ENCODE measurements around the gene CHML. TPM values are rescaled to one million over a fixed set of nuclear protein-coding genes. Genes with fewer than 3 reads are reported as not detected.

The CHML gene
- total RNA-seq, 1 donor from 2014 or later, result 23.3 TPM

DNA sequence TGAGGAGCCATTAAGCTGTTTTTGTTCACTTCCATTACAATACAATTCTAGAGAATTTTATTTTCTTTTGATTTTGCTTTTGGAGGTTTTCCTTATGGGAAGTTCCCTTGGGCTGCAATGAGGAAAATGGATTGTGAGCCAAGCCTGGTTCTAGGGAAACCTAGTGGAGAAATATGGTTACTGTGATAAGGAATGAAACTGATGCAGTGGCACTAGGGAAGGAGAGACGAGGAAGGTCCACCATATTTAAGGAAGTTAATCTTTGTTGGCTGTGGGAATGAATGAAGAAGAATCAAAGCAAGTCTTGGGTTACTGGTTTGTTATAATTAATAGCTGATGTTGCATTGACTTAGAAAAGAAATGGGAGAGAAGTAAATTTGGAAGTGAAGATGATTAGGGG is 28.4 kb downstream of the CHML start:
- H3K9me3 Mint-ChIP-seq (ENCODE audit: unreplicated experiment), result no peaks in the 10 kb centered on the region
- H3K27ac Mint-ChIP-seq (ENCODE audit: unreplicated experiment), result no peak overlapping the region
- H3K36me3 Mint-ChIP-seq (ENCODE audit: unreplicated experiment), result no peaks in the 10 kb centered on the region
- H3K4me1 Mint-ChIP-seq (ENCODE audit: low read depth, unreplicated experiment), result no peaks in the 10 kb centered on the region
- no peak overlapping the region for H3K4me3 Mint-ChIP-seq (ENCODE audit: unreplicated experiment)
- TF ChIP-seq, protein P1, sequence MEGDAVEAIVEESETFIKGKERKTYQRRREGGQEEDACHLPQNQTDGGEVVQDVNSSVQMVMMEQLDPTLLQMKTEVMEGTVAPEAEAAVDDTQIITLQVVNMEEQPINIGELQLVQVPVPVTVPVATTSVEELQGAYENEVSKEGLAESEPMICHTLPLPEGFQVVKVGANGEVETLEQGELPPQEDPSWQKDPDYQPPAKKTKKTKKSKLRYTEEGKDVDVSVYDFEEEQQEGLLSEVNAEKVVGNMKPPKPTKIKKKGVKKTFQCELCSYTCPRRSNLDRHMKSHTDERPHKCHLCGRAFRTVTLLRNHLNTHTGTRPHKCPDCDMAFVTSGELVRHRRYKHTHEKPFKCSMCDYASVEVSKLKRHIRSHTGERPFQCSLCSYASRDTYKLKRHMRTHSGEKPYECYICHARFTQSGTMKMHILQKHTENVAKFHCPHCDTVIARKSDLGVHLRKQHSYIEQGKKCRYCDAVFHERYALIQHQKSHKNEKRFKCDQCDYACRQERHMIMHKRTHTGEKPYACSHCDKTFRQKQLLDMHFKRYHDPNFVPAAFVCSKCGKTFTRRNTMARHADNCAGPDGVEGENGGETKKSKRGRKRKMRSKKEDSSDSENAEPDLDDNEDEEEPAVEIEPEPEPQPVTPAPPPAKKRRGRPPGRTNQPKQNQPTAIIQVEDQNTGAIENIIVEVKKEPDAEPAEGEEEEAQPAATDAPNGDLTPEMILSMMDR (IDR thresholded peaks at IDR 0.05; ENCODE audit: partially characterized antibody, unreplicated experiment), result no peak
- no peak for DNase-seq
- H3K27me3 Mint-ChIP-seq (ENCODE audit: unreplicated experiment), result no peaks in the 10 kb centered on the region

DNA sequence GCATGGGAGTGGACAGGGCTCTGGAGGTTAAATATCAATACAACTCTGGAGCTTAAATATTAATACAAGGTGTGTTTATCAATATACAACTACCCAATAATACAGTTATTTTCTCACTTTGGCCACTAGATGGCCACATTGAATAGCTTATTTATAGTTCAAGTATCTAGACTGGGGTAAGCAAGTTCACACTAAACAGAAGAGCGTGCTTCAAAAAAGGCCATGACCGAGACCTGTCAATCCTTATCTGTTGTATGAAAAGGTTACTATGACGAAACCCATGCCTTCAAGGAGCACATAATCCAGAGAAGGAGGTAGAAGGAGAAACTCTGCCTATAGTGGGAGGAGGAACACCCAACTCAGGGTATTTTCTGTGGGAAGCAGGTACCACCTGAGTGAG is 29.1 kb downstream of the CHML start:
- no peak for DNase-seq
- Mint-ChIP-seq H3K4me1 (ENCODE audit: low read depth, unreplicated experiment) (no peaks in the 10 kb centered on the region), H3K27ac (ENCODE audit: unreplicated experiment) (no peak overlapping the region), H3K27me3 (ENCODE audit: unreplicated experiment) (no peaks in the 10 kb centered on the region), H3K9me3 (ENCODE audit: unreplicated experiment) (no peaks in the 10 kb centered on the region), H3K36me3 (ENCODE audit: unreplicated experiment) (no peaks in the 10 kb centered on the region), H3K4me3 (ENCODE audit: unreplicated experiment) (no peak overlapping the region)
- TF ChIP-seq, protein P1 (IDR thresholded peaks at IDR 0.05; ENCODE audit: partially characterized antibody, unreplicated experiment), result peak; percentile 82

DNA sequence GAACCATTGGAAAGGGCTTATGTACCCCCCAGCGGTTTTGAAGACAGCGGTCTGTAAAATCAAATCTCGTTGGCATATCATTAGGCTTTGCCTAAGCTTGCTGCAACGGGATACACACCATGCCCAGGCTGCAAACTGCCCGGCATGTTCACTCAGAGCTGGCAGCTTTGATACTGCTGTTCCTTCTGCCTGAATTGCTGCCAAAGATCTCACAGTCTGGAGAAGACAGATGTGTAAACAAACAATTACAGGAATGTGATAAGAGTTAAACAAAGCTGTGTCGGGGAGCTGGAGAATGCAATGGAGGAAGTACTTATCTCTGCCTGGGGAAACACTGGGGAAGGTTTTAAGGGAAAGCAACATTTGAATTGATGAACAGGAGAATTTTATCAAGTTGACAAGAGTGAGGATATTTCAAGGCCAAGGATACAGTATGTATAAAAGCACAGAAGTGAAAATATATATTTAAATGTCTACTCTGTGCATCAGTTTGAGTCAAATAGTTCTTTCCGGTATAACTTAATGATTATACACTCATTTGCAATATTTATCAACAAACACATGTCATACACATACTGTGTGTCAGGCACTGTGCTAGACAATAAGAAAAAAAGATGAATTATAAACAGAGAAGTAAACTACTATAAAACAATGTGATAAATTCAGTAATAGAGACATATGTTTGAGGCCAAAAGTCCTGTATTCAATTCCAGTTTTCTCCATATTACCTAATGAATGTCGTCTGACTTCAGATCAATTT is 29.9 kb downstream of the CHML start:
- TF ChIP-seq, protein P1 (IDR thresholded peaks at IDR 0.05; ENCODE audit: partially characterized antibody, unreplicated experiment), result no peak

DNA sequence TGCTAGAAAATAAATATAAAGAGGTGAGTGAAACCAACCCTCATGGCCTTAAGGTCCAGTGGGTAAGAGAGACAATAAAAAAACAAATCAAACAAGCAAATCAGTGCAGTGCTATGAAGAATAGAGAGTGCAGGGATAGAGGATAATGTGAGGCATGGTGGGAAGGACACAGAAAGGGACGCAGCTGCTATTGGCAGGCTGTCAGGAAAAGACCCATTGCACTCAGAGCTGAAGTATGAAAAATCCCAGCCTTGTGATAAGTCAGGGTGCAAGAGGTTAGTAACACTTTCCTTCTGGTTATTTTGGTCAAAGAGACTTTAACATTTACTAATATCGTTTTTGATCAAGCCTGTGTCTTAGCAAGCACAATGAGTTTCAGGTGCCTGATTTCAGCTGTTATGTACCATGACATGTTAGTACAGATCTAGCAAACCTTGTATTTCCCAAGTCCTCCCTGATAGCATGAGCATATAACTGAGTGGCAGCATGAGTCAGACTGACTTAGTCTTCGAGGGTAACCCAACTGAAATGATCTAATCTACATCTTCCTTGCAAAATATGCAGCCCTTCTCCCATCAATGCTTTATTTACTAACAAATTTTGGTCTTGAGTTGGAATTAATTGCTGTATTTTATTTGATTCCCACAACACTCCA is 31.7 kb downstream of the CHML start:
- Mint-ChIP-seq H3K4me3 (ENCODE audit: unreplicated experiment) (no peak overlapping the region), H3K27me3 (ENCODE audit: unreplicated experiment) (no peaks in the 10 kb centered on the region), H3K9me3 (ENCODE audit: unreplicated experiment) (no peaks in the 10 kb centered on the region), H3K36me3 (ENCODE audit: unreplicated experiment) (no peaks in the 10 kb centered on the region), H3K4me1 (ENCODE audit: low read depth, unreplicated experiment) (no peaks in the 10 kb centered on the region), H3K27ac (ENCODE audit: unreplicated experiment) (no peak overlapping the region)
- DNase-seq, result no peak
- TF ChIP-seq, protein P1 (IDR thresholded peaks at IDR 0.05; ENCODE audit: partially characterized antibody, unreplicated experiment), result no peak

More for the DNA sequence above, 29.9 kb downstream of the CHML start:
- DNase-seq, result no peak
- Mint-ChIP-seq H3K36me3 (ENCODE audit: unreplicated experiment) (no peaks in the 10 kb centered on the region), H3K4me1 (ENCODE audit: low read depth, unreplicated experiment) (no peaks in the 10 kb centered on the region), H3K27me3 (ENCODE audit: unreplicated experiment) (no peaks in the 10 kb centered on the region), H3K27ac (ENCODE audit: unreplicated experiment) (no peak overlapping the region), H3K4me3 (ENCODE audit: unreplicated experiment) (no peak overlapping the region), H3K9me3 (ENCODE audit: unreplicated experiment) (no peaks in the 10 kb centered on the region)

DNA sequence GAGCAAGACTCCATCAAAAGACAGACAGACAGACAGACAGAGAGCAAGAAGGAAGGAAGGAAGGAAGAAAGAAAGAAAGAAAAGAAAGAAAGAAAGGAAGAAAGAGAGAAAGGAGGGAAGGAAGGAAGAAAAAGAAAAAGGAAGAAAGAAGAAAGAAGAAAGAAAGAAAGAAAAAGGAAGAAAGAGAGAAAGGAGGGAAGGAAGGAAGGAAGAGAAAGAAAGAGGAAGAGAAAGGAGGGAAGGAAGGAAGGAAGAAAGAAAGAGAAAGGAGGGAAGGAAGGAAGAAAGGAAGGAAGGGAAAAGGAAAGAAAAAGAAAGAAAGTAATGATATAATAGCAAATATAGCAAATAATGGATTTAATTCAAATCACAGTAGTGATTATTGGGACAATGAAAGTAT is 32.7 kb downstream of the CHML start:
- Mint-ChIP-seq H3K27ac (ENCODE audit: unreplicated experiment) (no peak overlapping the region), H3K9me3 (ENCODE audit: unreplicated experiment) (no peaks in the 10 kb centered on the region), H3K27me3 (ENCODE audit: unreplicated experiment) (no peaks in the 10 kb centered on the region), H3K4me1 (ENCODE audit: low read depth, unreplicated experiment) (no peaks in the 10 kb centered on the region), H3K36me3 (ENCODE audit: unreplicated experiment) (no peaks in the 10 kb centered on the region), H3K4me3 (ENCODE audit: unreplicated experiment) (no peak overlapping the region)
- TF ChIP-seq, protein P1 (IDR thresholded peaks at IDR 0.05; ENCODE audit: partially characterized antibody, unreplicated experiment), result no peak
- DNase-seq, result no peak

All from glutamatergic neuron (in vitro differentiated cells).